ENCODE results near the gene PTPRK.

DNA sequence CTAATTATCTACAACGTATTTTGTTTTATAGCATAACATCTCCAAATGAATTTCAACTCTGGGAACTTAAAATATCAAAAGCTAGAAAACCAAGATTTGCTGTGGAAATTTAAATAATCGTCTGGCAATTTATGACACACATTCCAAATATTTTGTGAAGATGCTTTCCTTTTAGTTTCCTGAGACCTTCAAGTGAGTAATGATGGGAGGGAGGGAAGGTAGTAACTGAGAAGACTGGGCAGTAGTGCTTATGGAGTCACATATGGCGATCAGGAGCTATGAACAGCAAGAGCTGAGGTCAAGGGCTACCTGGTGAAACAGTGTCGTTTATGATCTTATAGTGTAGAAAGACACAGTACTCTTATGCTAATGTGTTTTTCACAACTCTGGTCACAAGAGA, 441.4 kb downstream of the PTPRK start:
- no peak for TF ChIP-seq POLR2A (IDR thresholded peaks at IDR 0.05; ENCODE audit: low read depth, low read length)
- TF ChIP-seq POLR2AphosphoS5 (IDR thresholded peaks at IDR 0.05; ENCODE audit: low read depth, low read length), result no peak
- TF ChIP-seq PAX5 (IDR thresholded peaks at IDR 0.05; ENCODE audit: insufficient read depth, low read length, severe bottlenecking), result no peak

Data from GM12891 (cell line).